H9 (cell line): ENCODE results near the gene ACSBG1. TPM values are rescaled to one million over a fixed set of nuclear protein-coding genes. Genes with fewer than 3 reads are reported as not detected.

ENCODE experiments used
- DNase-seq: peaks from one replicate; pipeline ENCODE4 v3.0.0-alpha.2; 2017
- H2AFZ ChIP-seq: one replicate; pipeline ENCODE4 v1.6.1; 2013; ENCODE audit warnings: mild to moderate bottlenecking, low read length, control low read depth, moderate library complexity
- H2AK5ac ChIP-seq: 2 replicates; pipeline ENCODE4 v1.6.1; 2013; ENCODE audit warnings: low read length, control low read depth, mixed read lengths; ENCODE audit not compliant: insufficient read length
- H2BK120ac ChIP-seq: one replicate; pipeline ENCODE4 v1.6.1; 2013; ENCODE audit warnings: low read depth, mild to moderate bottlenecking, low read length, control low read depth, inconsistent platforms; ENCODE audit not compliant: poor library complexity, severe bottlenecking
- H2BK12ac ChIP-seq: 2 replicates; pipeline ENCODE4 v1.6.1; 2013; ENCODE audit warnings: low read length, control low read depth, mixed read lengths, low read depth; ENCODE audit not compliant: insufficient read length
- H2BK15ac ChIP-seq: 2 replicates; pipeline ENCODE4 v1.6.1; 2013; ENCODE audit warnings: low read depth, low read length, control low read depth
- H2BK20ac ChIP-seq: one replicate; pipeline ENCODE4 v1.6.1; 2013; ENCODE audit warnings: low read depth, mild to moderate bottlenecking, low read length, control low read depth, inconsistent platforms; ENCODE audit not compliant: poor library complexity, severe bottlenecking
- H2BK5ac ChIP-seq: 2 replicates; pipeline ENCODE4 v1.6.1; 2013; ENCODE audit warnings: low read length, control low read depth, mixed read lengths; ENCODE audit not compliant: insufficient read length
- H3K14ac ChIP-seq: 2 replicates; pipeline ENCODE4 v1.6.1; 2013; ENCODE audit warnings: low read length, control low read depth; ENCODE audit not compliant: insufficient read depth
- H3K18ac ChIP-seq: 2 replicates; pipeline ENCODE4 v1.6.1; 2013; ENCODE audit warnings: low read depth, mild to moderate bottlenecking, mixed read lengths, low read length, control low read depth; ENCODE audit not compliant: insufficient read length
- H3K23ac ChIP-seq: 2 replicates; pipeline ENCODE4 v1.6.1; 2013; ENCODE audit warnings: low read length, control low read depth, mixed read lengths, low read depth; ENCODE audit not compliant: insufficient read length
- H3K23me2 ChIP-seq: 2 replicates; pipeline ENCODE4 v1.6.1; 2013; ENCODE audit warnings: low read depth, mild to moderate bottlenecking, mixed read lengths, low read length, control low read depth; ENCODE audit not compliant: insufficient read length, poor library complexity, severe bottlenecking
- H3K27ac ChIP-seq: 2 replicates; pipeline ENCODE4 v1.5.1; 2013; ENCODE audit warnings: low read length, control low read depth, mixed read lengths, low read depth; ENCODE audit not compliant: insufficient read length
- H3K27me3 ChIP-seq: 2 replicates; pipeline ENCODE4 v1.6.1; 2013; ENCODE audit warnings: low read length, control low read depth, inconsistent platforms; ENCODE audit not compliant: insufficient read depth
- H3K4ac ChIP-seq: 2 replicates; pipeline ENCODE4 v1.6.1; 2013; ENCODE audit warnings: low read depth, mild to moderate bottlenecking, control low read depth, inconsistent platforms, low read length, moderate library complexity
- H3K4me1 ChIP-seq: 2 replicates; pipeline ENCODE4 v1.6.1; 2013; ENCODE audit warnings: low read length, control low read depth, inconsistent platforms; ENCODE audit not compliant: insufficient read depth
- H3K4me2 ChIP-seq: 2 replicates; pipeline ENCODE4 v1.6.1; 2013; ENCODE audit warnings: low read length, control low read depth, mixed read lengths; ENCODE audit not compliant: insufficient read length, insufficient read depth
- H3K56ac ChIP-seq: 2 replicates; pipeline ENCODE4 v1.6.1; 2013; ENCODE audit warnings: low read depth, mild to moderate bottlenecking, mixed read lengths, low read length, control low read depth; ENCODE audit not compliant: insufficient read length
- H3K79me1 ChIP-seq: 2 replicates; pipeline ENCODE4 v1.6.1; 2013; ENCODE audit warnings: low read depth, mild to moderate bottlenecking, moderate library complexity, low read length, control low read depth, inconsistent platforms; ENCODE audit not compliant: insufficient read depth, poor library complexity, severe bottlenecking
- H3K79me2 ChIP-seq: 2 replicates; pipeline ENCODE4 v1.6.1; 2013; ENCODE audit warnings: low read length, control low read depth, inconsistent platforms; ENCODE audit not compliant: insufficient read depth
- H3K9ac ChIP-seq: 2 replicates; pipeline ENCODE4 v1.6.1; 2013; ENCODE audit warnings: low read length, control low read depth, mixed read lengths; ENCODE audit not compliant: insufficient read length; ENCODE audit errors: extremely low read depth
- H3K9me3 ChIP-seq: one replicate; pipeline ENCODE4 v1.6.1; 2013; ENCODE audit warnings: low read depth, low read length, inconsistent platforms; ENCODE audit not compliant: control insufficient read depth
- H3T11ph ChIP-seq: one replicate; pipeline ENCODE4 v1.6.1; 2013; ENCODE audit warnings: mild to moderate bottlenecking, low read length, control low read depth, inconsistent platforms
- H4K20me1 ChIP-seq: one replicate; pipeline ENCODE4 v1.6.1; 2013; ENCODE audit not compliant: control insufficient read depth, insufficient read length, insufficient read depth
- H4K5ac ChIP-seq: 2 replicates; pipeline ENCODE4 v1.6.1; 2013; ENCODE audit warnings: low read depth, mild to moderate bottlenecking, mixed read lengths, low read length, control low read depth; ENCODE audit not compliant: insufficient read length
- H4K8ac ChIP-seq: replicated peaks from 2 replicates; pipeline ENCODE4 v1.6.1; 2013; ENCODE audit warnings: low read length, control low read depth, mixed read lengths, low read depth; ENCODE audit not compliant: insufficient read length
- H4K91ac ChIP-seq: 2 replicates; pipeline ENCODE4 v1.6.1; 2013; ENCODE audit warnings: low read depth, mild to moderate bottlenecking, moderate library complexity, mixed read lengths, low read length, control low read depth; ENCODE audit not compliant: insufficient read length
- H3K27ac Mint-ChIP-seq, 3 experiments: 2 replicates in 2 of 3; 3 replicates in 1 of 3; pipeline ENCODE4 v1.8.0; 2020 to 2021; ENCODE audit warnings: mixed read lengths in 3 of 3, mild to moderate bottlenecking in 1 of 3, moderate library complexity in 1 of 3
- H3K27me3 Mint-ChIP-seq: 2 replicates; pipeline ENCODE4 v1.8.0; 2021; ENCODE audit warnings: low read depth, mild to moderate bottlenecking, moderate library complexity, mixed read lengths
- H3K36me3 Mint-ChIP-seq, 3 experiments: 2 replicates in 2 of 3; 3 replicates in 1 of 3; pipeline ENCODE4 v1.8.0; 2020 to 2021; ENCODE audit warnings: low read depth in 3 of 3, mixed read lengths in 3 of 3; ENCODE audit not compliant: insufficient read depth in 1 of 3
- H3K4me1 Mint-ChIP-seq, 2 experiments: 2 replicates each; pipeline ENCODE4 v1.8.0; 2020; ENCODE audit warnings: mixed read lengths in 2 of 2
- H3K4me3 Mint-ChIP-seq, 2 experiments: 2 replicates in 1 of 2; 3 replicates in 1 of 2; pipeline ENCODE4 v1.8.0; 2020 to 2021; ENCODE audit warnings: mild to moderate bottlenecking in 2 of 2, mixed read lengths in 2 of 2, moderate library complexity in 1 of 2
- H3K9me3 Mint-ChIP-seq, 2 experiments: 2 replicates in 1 of 2; 3 replicates in 1 of 2; pipeline ENCODE4 v1.8.0; 2020; ENCODE audit warnings: mild to moderate bottlenecking in 2 of 2, mixed read lengths in 2 of 2, moderate library complexity in 1 of 2
- WGBS: extraction: QIAGEN DNeasy Blood & Tissue Kit; methylation state at CpG from one replicate; pipeline ENCODE4 v1.1.7; 2013; ENCODE audit warnings: missing lambda C conversion rate, low lambda C conversion rate, mixed read lengths; ENCODE audit not compliant: insufficient read length; ENCODE audit errors: extremely low coverage; 5-methylcytosine and 5-hydroxymethylcytosine counted together
- total RNA-seq: library from RNA; stranded (reverse); gene quantifications from 2 replicates; pipeline ENCODE4 v1.2.1, GENCODE V29; 2021
- TF ChIP-seq, protein P1 (sequence below): fragments of 200-600 bp; sonication (generic); conservative IDR thresholded peaks from 3 replicates; pipeline ENCODE4 v1.8.0; 2021; ENCODE audit warnings: antibody characterized with exemption, mild to moderate bottlenecking

Gene ACSBG1
- total RNA-seq, 1 experiment from 2014 or later: 2.2 TPM

DNA sequence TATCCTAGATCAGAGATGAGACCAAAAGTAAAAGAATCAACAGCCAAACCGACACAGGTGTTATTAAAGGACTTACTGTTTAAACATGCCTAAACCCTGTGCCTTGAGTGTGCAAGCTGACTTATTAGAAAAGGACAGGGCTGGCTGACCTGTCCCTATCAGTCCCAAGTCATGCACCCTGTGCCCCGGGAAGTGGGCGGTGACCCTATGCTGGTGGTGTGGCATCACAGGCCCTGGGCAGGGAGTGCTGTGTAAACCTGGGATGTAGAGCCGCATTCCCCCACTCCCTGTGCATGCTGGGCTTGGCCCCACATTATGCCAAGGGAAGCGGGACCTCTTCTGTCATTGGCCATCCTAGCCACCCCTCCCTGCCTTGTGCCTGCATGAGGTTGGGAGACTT lies 40.6 kb upstream of the ACSBG1 start:
- no peaks in the 10 kb centered on the region for H3K27me3 Mint-ChIP-seq
- H4K8ac ChIP-seq: no peak overlapping the region
- WGBS: no CpG with 5 or more reads among the region's 5 CpGs
- no peak overlapping the region for H2AFZ ChIP-seq
- H3K4me1 Mint-ChIP-seq: 0 out of 4 replicates have a peak, but pooled peaks cover 2% of the 10 kb centered on the region in 2 experiments
- H3K27ac Mint-ChIP-seq: no peak overlapping the region
- H2BK12ac ChIP-seq: no peak overlapping the region
- no peaks in the 10 kb centered on the region for H3K9me3 Mint-ChIP-seq
- no peak overlapping the region for H3K18ac ChIP-seq
- no peak overlapping the region for H2AK5ac ChIP-seq
- no peak overlapping the region for H4K5ac ChIP-seq
- no peak overlapping the region for H3T11ph ChIP-seq
- H3K36me3 Mint-ChIP-seq: no peaks in the 10 kb centered on the region
- no peaks in the 10 kb centered on the region for H3K79me2 ChIP-seq
- H4K91ac ChIP-seq: no peak overlapping the region
- H3K4me2 ChIP-seq: no peak overlapping the region
- H3K9ac ChIP-seq: no peak overlapping the region
- no peak overlapping the region for H2BK5ac ChIP-seq
- no peak overlapping the region for H2BK15ac ChIP-seq
- no peak overlapping the region for H2BK120ac ChIP-seq
- H3K79me1 ChIP-seq: no peaks in the 10 kb centered on the region
- H3K23me2 ChIP-seq: no peaks in the 10 kb centered on the region
- H2BK20ac ChIP-seq: no peak overlapping the region
- no peaks in the 10 kb centered on the region for H3K9me3 ChIP-seq
- DNase-seq: no peak
- H3K4me1 ChIP-seq: no peaks in the 10 kb centered on the region
- H3K27ac ChIP-seq: no peak overlapping the region
- H3K14ac ChIP-seq: no peak overlapping the region
- no peaks in the 10 kb centered on the region for H4K20me1 ChIP-seq
- no peak overlapping the region for H3K4ac ChIP-seq
- H3K4me3 Mint-ChIP-seq: no peak overlapping the region
- no peak overlapping the region for H3K56ac ChIP-seq
- TF ChIP-seq, protein P1, sequence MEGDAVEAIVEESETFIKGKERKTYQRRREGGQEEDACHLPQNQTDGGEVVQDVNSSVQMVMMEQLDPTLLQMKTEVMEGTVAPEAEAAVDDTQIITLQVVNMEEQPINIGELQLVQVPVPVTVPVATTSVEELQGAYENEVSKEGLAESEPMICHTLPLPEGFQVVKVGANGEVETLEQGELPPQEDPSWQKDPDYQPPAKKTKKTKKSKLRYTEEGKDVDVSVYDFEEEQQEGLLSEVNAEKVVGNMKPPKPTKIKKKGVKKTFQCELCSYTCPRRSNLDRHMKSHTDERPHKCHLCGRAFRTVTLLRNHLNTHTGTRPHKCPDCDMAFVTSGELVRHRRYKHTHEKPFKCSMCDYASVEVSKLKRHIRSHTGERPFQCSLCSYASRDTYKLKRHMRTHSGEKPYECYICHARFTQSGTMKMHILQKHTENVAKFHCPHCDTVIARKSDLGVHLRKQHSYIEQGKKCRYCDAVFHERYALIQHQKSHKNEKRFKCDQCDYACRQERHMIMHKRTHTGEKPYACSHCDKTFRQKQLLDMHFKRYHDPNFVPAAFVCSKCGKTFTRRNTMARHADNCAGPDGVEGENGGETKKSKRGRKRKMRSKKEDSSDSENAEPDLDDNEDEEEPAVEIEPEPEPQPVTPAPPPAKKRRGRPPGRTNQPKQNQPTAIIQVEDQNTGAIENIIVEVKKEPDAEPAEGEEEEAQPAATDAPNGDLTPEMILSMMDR: no peak
- no peaks in the 10 kb centered on the region for H3K27me3 ChIP-seq
- H3K23ac ChIP-seq: no peak overlapping the region
